Panc1 (cell line): ENCODE results near the gene TMEM141. TPM values are rescaled to one million over a fixed set of nuclear protein-coding genes. Genes with fewer than 3 reads are reported as not detected.

Source experiments
- ATAC-seq: fragments of 200-7000 bp; cut with Tn5 transposase; 2 replicates; pipeline ENCODE4 v1.9.1; 2020; ENCODE audit warnings: mild to moderate bottlenecking, moderate library complexity
- BruUV-seq: library from RNA; stranded (reverse); fragments of 400-500 nt; replicated peaks from 2 replicates; lab custom pipeline; 2021; lab: Mats Ljungman, UMichigan
- CTCF ChIA-PET: fragments of 300-600 bp; sonication (Branson Sonifier 250); formaldehyde crosslinking; loops from one replicate; lab custom pipeline; 2022; ENCODE audit warnings: antibody characterized with exemption; lab: Charles Lee
- POLR2A ChIA-PET: fragments of 300-600 bp; sonication (Branson Sonifier 250); formaldehyde crosslinking; loops from one replicate; lab custom pipeline; 2022; ENCODE audit warnings: antibody characterized with exemption; lab: Charles Lee
- DNase-seq: peaks from one replicate; pipeline ENCODE4 v3.0.0-alpha.2; 2010; ENCODE audit warnings: low read depth, low spot score
- H3K27ac ChIP-seq: 2 replicates; pipeline ENCODE4 v1.5.1; 2011; ENCODE audit warnings: mild to moderate bottlenecking, low read length, inconsistent platforms
- H3K27me3 ChIP-seq: fragments of 200-500 bp; sonication (Bioruptor generic); 2 replicates; pipeline ENCODE4 v1.6.0; 2014; ENCODE audit warnings: low read length, inconsistent platforms; ENCODE audit not compliant: control insufficient read depth, insufficient read depth
- H3K36me3 ChIP-seq: fragments of 200-500 bp; sonication (Bioruptor generic); 2 replicates; pipeline ENCODE4 v1.5.1; 2014; ENCODE audit warnings: inconsistent platforms, mild to moderate bottlenecking, low read length, moderate library complexity; ENCODE audit not compliant: control insufficient read depth, insufficient read depth
- H3K4me1 ChIP-seq: 2 replicates; pipeline ENCODE4 v1.5.1; 2011; ENCODE audit warnings: inconsistent platforms, mild to moderate bottlenecking, low read length, moderate library complexity; ENCODE audit not compliant: control insufficient read depth, insufficient read depth
- H3K4me3 ChIP-seq, 2 experiments: 2 replicates each; pipeline ENCODE4 v1.5.1; 2011 to 2012; ENCODE audit warnings: low read depth in 2 of 2, low read length in 2 of 2, mild to moderate bottlenecking in 2 of 2, inconsistent platforms in 1 of 2, moderate library complexity in 1 of 2
- H3K9me3 ChIP-seq: fragments of 200-500 bp; sonication (Bioruptor generic); 2 replicates; pipeline ENCODE4 v1.5.1; 2014; ENCODE audit warnings: low read depth, mild to moderate bottlenecking, inconsistent platforms, low read length, moderate library complexity; ENCODE audit not compliant: control insufficient read depth, insufficient read depth
- CTCF ChIP-seq: fragments of 450-650 bp; IDR thresholded peaks from 2 replicates; pipeline ENCODE4 v1.5.1; 2017; ENCODE audit warnings: mild to moderate bottlenecking
- POLR2AphosphoS5 ChIP-seq: IDR thresholded peaks from 2 replicates; pipeline ENCODE4 v1.6.1; 2012; ENCODE audit warnings: mild to moderate bottlenecking, low read depth, low read length, moderate library complexity
- REST ChIP-seq, 2 experiments: IDR thresholded peaks; 2 replicates each; pipeline ENCODE4 v1.6.1; 2011 to 2012; ENCODE audit warnings: low read depth in 2 of 2, control low read depth in 1 of 2, low read length in 1 of 2, mild to moderate bottlenecking in 1 of 2, moderate library complexity in 1 of 2; ENCODE audit not compliant: insufficient read depth in 1 of 2
- SIN3A ChIP-seq: IDR thresholded peaks from 2 replicates; pipeline ENCODE4 v1.6.1; 2012; ENCODE audit warnings: low read depth, mild to moderate bottlenecking, low read length, moderate library complexity, borderline replicate concordance; ENCODE audit not compliant: insufficient read depth
- TCF7L2 ChIP-seq: IDR thresholded peaks from 2 replicates; pipeline ENCODE4 v1.6.1; 2011; ENCODE audit warnings: mild to moderate bottlenecking, low read depth, low read length, inconsistent platforms
- in situ Hi-C: cut with HindIII; loops from 2 replicates; pipeline ENCODE4 v1.10.0; 2016; ENCODE audit warnings: low sequenced_read_pairs, low pct_unique_long_range_greater_than_20kb
- intact Hi-C: fragments of 100-400 bp; cut with micrococcal nuclease; formaldehyde crosslinking; loops from one replicate; pipeline ENCODE4 v1.10.0; 2022; ENCODE audit not compliant: unreplicated experiment
- total RNA-seq: library from RNA; stranded (reverse); gene quantifications from one replicate; pipeline ENCODE4 v1.2.1, GENCODE V29; 2021; ENCODE audit not compliant: unreplicated experiment

The TMEM141 gene
- total RNA-seq, 1 experiment from 2014 or later, result 53.5 TPM

GRCh38 chr9:136791516-136792276 lies 552 bp downstream of the TMEM141 start:
- H3K36me3 ChIP-seq, result no peaks in the 10 kb centered on the region; the same call in 1 of the 2 replicates
- DNase-seq, result no peak
- POLR2A ChIA-PET, result no interaction called here
- no peaks in the 10 kb centered on the region for H3K9me3 ChIP-seq
- H3K4me1 ChIP-seq, result peaks cover 14% of the 10 kb centered on the region
- H3K27ac ChIP-seq, result peak overlapping the region; percentile 84
- TF ChIP-seq CTCF (peak; percentile 98), POLR2AphosphoS5 (no peak), REST (IDR thresholded peaks at IDR 0.05; ENCODE audit: insufficient read depth in 1 of 2, low read depth in 2 of 2, low read length in 1 of 2) (no peak), TCF7L2 (no peak), SIN3A (no peak)
- BruUV-seq, result no TSS peak
- in situ Hi-C loops, result no loop called here
- CTCF ChIA-PET, result no interaction called here
- peak; percentile 44 for ATAC-seq
- intact Hi-C loops, result no loop called here
- peak overlapping the region; percentile 70 to 73 for H3K4me3 ChIP-seq
- no peaks in the 10 kb centered on the region for H3K27me3 ChIP-seq

- no peaks in the 10 kb centered on the region for H3K9me3 ChIP-seq
- intact Hi-C loops, result no loop called here
- H3K4me1 ChIP-seq, result peaks cover 14% of the 10 kb centered on the region
- in situ Hi-C loops, result no loop called here
- BruUV-seq, result no TSS peak
- TF ChIP-seq POLR2AphosphoS5 (no peak), TCF7L2 (no peak), CTCF (no peak), REST (IDR thresholded peaks at IDR 0.05; ENCODE audit: insufficient read depth in 1 of 2, low read depth in 2 of 2, low read length in 1 of 2) (no peak), SIN3A (no peak)
- ChIA-PET POLR2A (no interaction called here), CTCF (no interaction called here)
- no peaks in the 10 kb centered on the region for H3K27me3 ChIP-seq
- no peaks in the 10 kb centered on the region; the same call in 1 of the 2 replicates for H3K36me3 ChIP-seq
- H3K27ac ChIP-seq, result no peak overlapping the region
- DNase-seq, result no peak
- H3K4me3 ChIP-seq, result peak overlapping the region; percentile 70 to 73
- ATAC-seq, result no peak
These were observed 1.4 kb downstream of the TMEM141 start for GRCh38 chr9:136792321-136793085.
